Kidney (tissue), 14 donors: Measurements from ENCODE around the gene LYPD4. TPM values are rescaled to one million over a fixed set of nuclear protein-coding genes. Genes with fewer than 3 reads are reported as not detected.

Source experiments
- DNase-seq, 5 donors: peaks; one replicate each; pipeline ENCODE4 v3.0.0-alpha.2; 2013 to 2020
- FAIRE-seq: peaks from 2 replicates; lab custom pipeline; 2012; peaks lifted over from hg19 to GRCh38; lab: Jason Lieb, UNC
- H3K27ac ChIP-seq, 2 donors: one replicate each; pipeline ENCODE4 v1.7.0; 2013; ENCODE audit warnings: low read depth in 2 of 2, low read length in 2 of 2, inconsistent platforms in 1 of 2
- H3K27me3 ChIP-seq: one replicate; pipeline ENCODE4 v1.7.1; 2013; ENCODE audit warnings: low read length, inconsistent platforms; ENCODE audit not compliant: control insufficient read depth, insufficient read depth
- H3K36me3 ChIP-seq, 3 donors: one replicate each; pipeline versions ENCODE4 v1.7.0 to v1.7.1; 2013; ENCODE audit warnings: low read length in 3 of 3, control low read depth in 1 of 3, inconsistent platforms in 1 of 3; ENCODE audit not compliant: insufficient read depth in 3 of 3, control insufficient read depth in 2 of 3
- H3K4me1 ChIP-seq, 3 donors: one replicate each; pipeline versions ENCODE4 v1.7.0 to v1.7.1; 2013; ENCODE audit warnings: low read length in 3 of 3, inconsistent platforms in 1 of 3, low read depth in 1 of 3; ENCODE audit not compliant: control insufficient read depth in 2 of 3, insufficient read depth in 2 of 3
- H3K4me3 ChIP-seq, 3 donors: one replicate each; pipeline versions ENCODE4 v1.7.0 to v1.8.1; 2013; ENCODE audit warnings: low read length in 3 of 3, control low read depth in 1 of 3, inconsistent platforms in 1 of 3
- H3K9ac ChIP-seq, 3 donors: one replicate each; pipeline versions ENCODE4 v1.7.0 to v1.7.1; 2013; ENCODE audit warnings: low read length in 3 of 3, control low read depth in 1 of 3, inconsistent platforms in 1 of 3
- H3K9me3 ChIP-seq, 3 donors: one replicate each; pipeline versions ENCODE4 v1.7.0 to v1.7.1; 2013; ENCODE audit warnings: low read length in 3 of 3, control low read depth in 1 of 3, inconsistent platforms in 1 of 3; ENCODE audit not compliant: control insufficient read depth in 2 of 3, insufficient read depth in 1 of 3
- intact Hi-C: fragments of 100-400 bp; cut with DNase I; formaldehyde crosslinking; loops from one replicate; pipeline ENCODE4 v1.11.1; 2022
- polyA plus RNA-seq: library from polyadenylated mRNA; stranded (reverse); fragments of 350-450 nt; fragmentation: Illumina TruSeq; extraction: RNeasy Lipid Tissue Mini Kit (QIAGEN cat#74804); gene quantifications from one replicate; pipeline ENCODE4 v1.2.3, GENCODE V29; 2014; ENCODE audit warnings: low read depth, low replicate concordance; ENCODE audit not compliant: insufficient read depth
- total RNA-seq: library from RNA; stranded (reverse); fragmentation: NEBNext Ultra II Directional; extraction: Animal tissue kit (Norgen Biotek cat#: 25700); gene quantifications from one replicate; pipeline ENCODE4 v1.2.1, GENCODE V29; 2021
- TF ChIP-seq, protein P1 (sequence below): IDR thresholded peaks from 3 replicates; pipeline ENCODE4 v1.5.1; 2012; ENCODE audit warnings: mild to moderate bottlenecking, moderate library complexity, borderline replicate concordance; ENCODE audit not compliant: insufficient read depth; ENCODE audit errors: extremely low read depth
- donor health status: control.
- donor health status: control.
- donor health status: control.
- donor health status: control.
- donor health status: control.
- donor health status: DM: yes; HTN: yes; CAD: no.
- donor health status: Normal renal cell carcinoma (clear cell type).

Gene LYPD4
- total and polyA plus RNA-seq, 2 donors from 2014 or later: not detected

DNA sequence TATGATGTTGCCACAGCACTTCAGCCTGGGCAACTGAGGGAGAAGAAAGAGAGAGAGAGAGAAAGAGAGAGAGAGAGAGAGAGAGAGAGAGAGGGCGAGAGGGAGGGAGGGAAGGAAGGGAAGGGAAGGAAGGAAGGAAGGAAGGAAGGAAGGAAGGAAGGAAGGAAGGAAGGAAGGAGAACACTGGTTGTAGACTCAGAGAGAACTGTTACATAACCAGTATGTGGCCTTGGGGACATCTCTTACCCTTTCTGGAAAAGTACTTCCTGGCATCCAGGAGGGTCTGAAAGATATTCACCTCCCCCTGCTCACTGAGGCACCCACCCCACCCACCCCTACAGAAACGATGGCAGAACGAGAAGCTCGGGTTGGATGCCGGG, 35.8 kb upstream of the LYPD4 start:
- Histone ChIP-seq H3K9ac (no peak overlapping the region), H3K4me1 (peaks cover 0 to 13% (median 6%) of the 10 kb centered on the region in 3 donors), H3K36me3 (no peaks in the 10 kb centered on the region), H3K4me3 (no peak overlapping the region), H3K9me3 (no peaks in the 10 kb centered on the region), H3K27me3 (no peaks in the 10 kb centered on the region), H3K27ac (no peak overlapping the region)
- TF ChIP-seq, protein P1, sequence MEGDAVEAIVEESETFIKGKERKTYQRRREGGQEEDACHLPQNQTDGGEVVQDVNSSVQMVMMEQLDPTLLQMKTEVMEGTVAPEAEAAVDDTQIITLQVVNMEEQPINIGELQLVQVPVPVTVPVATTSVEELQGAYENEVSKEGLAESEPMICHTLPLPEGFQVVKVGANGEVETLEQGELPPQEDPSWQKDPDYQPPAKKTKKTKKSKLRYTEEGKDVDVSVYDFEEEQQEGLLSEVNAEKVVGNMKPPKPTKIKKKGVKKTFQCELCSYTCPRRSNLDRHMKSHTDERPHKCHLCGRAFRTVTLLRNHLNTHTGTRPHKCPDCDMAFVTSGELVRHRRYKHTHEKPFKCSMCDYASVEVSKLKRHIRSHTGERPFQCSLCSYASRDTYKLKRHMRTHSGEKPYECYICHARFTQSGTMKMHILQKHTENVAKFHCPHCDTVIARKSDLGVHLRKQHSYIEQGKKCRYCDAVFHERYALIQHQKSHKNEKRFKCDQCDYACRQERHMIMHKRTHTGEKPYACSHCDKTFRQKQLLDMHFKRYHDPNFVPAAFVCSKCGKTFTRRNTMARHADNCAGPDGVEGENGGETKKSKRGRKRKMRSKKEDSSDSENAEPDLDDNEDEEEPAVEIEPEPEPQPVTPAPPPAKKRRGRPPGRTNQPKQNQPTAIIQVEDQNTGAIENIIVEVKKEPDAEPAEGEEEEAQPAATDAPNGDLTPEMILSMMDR: no peak
- intact Hi-C loops: no loop called here
- FAIRE-seq (no peak), DNase-seq (no peak)

DNA sequence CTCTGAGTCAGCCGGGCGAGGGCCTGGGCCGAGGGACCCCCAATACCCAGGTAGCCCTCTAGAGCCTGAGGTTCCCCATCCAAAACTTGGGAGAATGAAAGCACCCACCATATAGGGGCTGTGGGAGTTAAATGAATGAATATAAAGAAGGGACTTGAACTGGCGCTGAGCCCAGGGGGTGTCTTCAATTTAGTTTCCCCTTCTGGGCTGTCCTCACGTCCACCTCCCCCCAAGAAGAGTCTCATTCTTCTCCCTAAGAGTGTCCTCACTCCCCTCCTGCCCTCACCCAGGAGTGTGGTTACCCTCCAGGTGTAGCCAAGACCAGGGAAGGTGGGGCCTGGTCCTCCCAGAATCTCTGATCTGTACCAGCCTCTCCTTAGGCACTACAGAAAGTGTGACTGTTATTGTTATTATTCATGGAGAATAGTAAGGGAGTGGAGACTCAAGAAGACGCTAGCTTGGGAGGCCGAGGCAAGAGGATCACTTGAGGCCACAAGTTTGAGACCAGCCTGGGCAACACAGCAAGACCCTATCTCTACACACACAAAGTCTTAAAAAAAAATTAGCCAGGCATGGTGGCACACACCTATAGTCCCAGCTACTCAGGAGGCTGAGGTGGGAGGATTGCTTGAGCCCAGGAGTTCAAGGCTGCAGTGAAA, 35.3 kb upstream of the LYPD4 start:
- DNase-seq (no peak), FAIRE-seq (no peak)
- H3K9me3 ChIP-seq: no peaks in the 10 kb centered on the region
- H3K9ac ChIP-seq: no peak overlapping the region
- no peak overlapping the region for H3K4me3 ChIP-seq
- H3K36me3 ChIP-seq: no peaks in the 10 kb centered on the region
- H3K4me1 ChIP-seq: peaks cover 0 to 10% (median 3%) of the 10 kb centered on the region in 3 donors
- no peak overlapping the region for H3K27ac ChIP-seq
- no peaks in the 10 kb centered on the region for H3K27me3 ChIP-seq
- TF ChIP-seq, protein P1: no peak
- intact Hi-C loops: no loop called here

DNA sequence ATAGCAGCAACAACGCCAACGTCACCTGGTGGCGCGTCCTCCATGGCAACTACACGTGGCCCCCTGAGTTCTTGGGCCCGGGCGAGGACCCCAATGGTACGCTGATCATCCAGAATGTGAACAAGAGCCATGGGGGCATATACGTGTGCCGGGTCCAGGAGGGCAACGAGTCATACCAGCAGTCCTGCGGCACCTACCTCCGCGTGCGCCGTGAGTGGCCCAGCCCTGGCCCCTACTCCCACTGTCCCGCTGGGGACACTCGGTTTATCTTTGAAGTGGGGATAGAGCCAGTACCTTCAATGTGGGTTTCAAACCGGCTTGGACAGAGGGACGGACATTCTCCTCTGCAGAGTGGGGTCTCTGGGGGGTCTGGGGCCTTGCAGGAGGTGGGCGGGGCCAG, 34.6 kb upstream of the LYPD4 start:
- Histone ChIP-seq H3K4me3 (no peak overlapping the region), H3K27me3 (no peaks in the 10 kb centered on the region), H3K4me1 (peaks cover 0 to 7% (median 0%) of the 10 kb centered on the region in 3 donors), H3K9ac (no peak overlapping the region), H3K9me3 (no peaks in the 10 kb centered on the region), H3K27ac (no peak overlapping the region), H3K36me3 (no peaks in the 10 kb centered on the region)
- FAIRE-seq (no peak), DNase-seq (no peak)
- intact Hi-C loops: no loop called here
- TF ChIP-seq, protein P1: no peak
